Measurements from ENCODE around the gene TSPAN11.

GRCh38 chr12:30888241-30888640, 38.3 kb upstream of the TSPAN11 start:
- TF ChIP-seq, protein P1, sequence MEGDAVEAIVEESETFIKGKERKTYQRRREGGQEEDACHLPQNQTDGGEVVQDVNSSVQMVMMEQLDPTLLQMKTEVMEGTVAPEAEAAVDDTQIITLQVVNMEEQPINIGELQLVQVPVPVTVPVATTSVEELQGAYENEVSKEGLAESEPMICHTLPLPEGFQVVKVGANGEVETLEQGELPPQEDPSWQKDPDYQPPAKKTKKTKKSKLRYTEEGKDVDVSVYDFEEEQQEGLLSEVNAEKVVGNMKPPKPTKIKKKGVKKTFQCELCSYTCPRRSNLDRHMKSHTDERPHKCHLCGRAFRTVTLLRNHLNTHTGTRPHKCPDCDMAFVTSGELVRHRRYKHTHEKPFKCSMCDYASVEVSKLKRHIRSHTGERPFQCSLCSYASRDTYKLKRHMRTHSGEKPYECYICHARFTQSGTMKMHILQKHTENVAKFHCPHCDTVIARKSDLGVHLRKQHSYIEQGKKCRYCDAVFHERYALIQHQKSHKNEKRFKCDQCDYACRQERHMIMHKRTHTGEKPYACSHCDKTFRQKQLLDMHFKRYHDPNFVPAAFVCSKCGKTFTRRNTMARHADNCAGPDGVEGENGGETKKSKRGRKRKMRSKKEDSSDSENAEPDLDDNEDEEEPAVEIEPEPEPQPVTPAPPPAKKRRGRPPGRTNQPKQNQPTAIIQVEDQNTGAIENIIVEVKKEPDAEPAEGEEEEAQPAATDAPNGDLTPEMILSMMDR (IDR thresholded peaks at IDR 0.05; ENCODE audit: extremely low read depth in 1 of 2, insufficient read depth in 1 of 2, low read depth in 1 of 2, low read length in 2 of 2): no peak
- TF ChIP-seq POLR2A (IDR thresholded peaks at IDR 0.05; ENCODE audit: low read depth, low read length): no peak
